OCI-LY1 (cell line): ENCODE measurements around the gene MMS19.

ENCODE experiments used
- H2AFZ ChIP-seq: fragments of 200-600 bp; sonication (generic), shearing (Covaris generic); 2 replicates; pipeline ENCODE4 v1.6.0; 2014; ENCODE audit warnings: antibody characterized with exemption, mild to moderate bottlenecking, low read length
- H3F3A ChIP-seq: fragments of 200-600 bp; sonication (generic), shearing (Covaris generic); 2 replicates; pipeline ENCODE4 v1.6.0; 2014; ENCODE audit warnings: mild to moderate bottlenecking, antibody characterized with exemption, low read length, moderate library complexity; ENCODE audit not compliant: insufficient read depth
- H3K27ac ChIP-seq: fragments of 200-600 bp; sonication (generic); 2 replicates; pipeline ENCODE4 v1.5.1; 2014; ENCODE audit warnings: low read length, mixed run types, mild to moderate bottlenecking, low read depth; ENCODE audit not compliant: poor library complexity, severe bottlenecking
- H3K27me3 ChIP-seq: fragments of 200-600 bp; sonication (generic); 2 replicates; pipeline ENCODE4 v1.6.0; 2014; ENCODE audit warnings: antibody characterized with exemption, mild to moderate bottlenecking, low read length, moderate library complexity; ENCODE audit not compliant: insufficient read depth
- H3K36me3 ChIP-seq: fragments of 200-600 bp; sonication (generic); 2 replicates; pipeline ENCODE4 v1.6.1; 2014; ENCODE audit warnings: mild to moderate bottlenecking, antibody characterized with exemption, low read length, moderate library complexity, mixed read lengths; ENCODE audit not compliant: insufficient read depth
- H3K4me1 ChIP-seq: fragments of 200-600 bp; sonication (generic); 2 replicates; pipeline ENCODE4 v1.5.1; 2014; ENCODE audit warnings: mild to moderate bottlenecking, low read length, moderate library complexity; ENCODE audit not compliant: insufficient read depth, severe bottlenecking
- H3K4me2 ChIP-seq: fragments of 200-600 bp; sonication (generic), shearing (Covaris generic); 2 replicates; pipeline ENCODE4 v1.6.1; 2014; ENCODE audit warnings: low read length
- H3K4me3 ChIP-seq: fragments of 200-600 bp; sonication (generic); 2 replicates; pipeline ENCODE4 v1.5.1; 2014; ENCODE audit warnings: low read length, low read depth, mild to moderate bottlenecking, mixed read lengths; ENCODE audit not compliant: poor library complexity, severe bottlenecking
- H3K79me2 ChIP-seq: fragments of 200-600 bp; shearing (Covaris generic); 2 replicates; pipeline ENCODE4 v1.6.1; 2016; ENCODE audit warnings: mixed run types, low read length, mixed read lengths; ENCODE audit not compliant: insufficient read depth
- H3K9ac ChIP-seq: fragments of 200-600 bp; sonication (generic), shearing (Covaris generic); 2 replicates; pipeline ENCODE4 v1.6.1; 2014; ENCODE audit warnings: mild to moderate bottlenecking, low read length, mixed read lengths
- H3K9me2 ChIP-seq: fragments of 200-600 bp; sonication (generic), shearing (Covaris generic); 2 replicates; pipeline ENCODE4 v1.6.1; 2014; ENCODE audit warnings: low read depth, mild to moderate bottlenecking, low read length, mixed read lengths
- H3K9me3 ChIP-seq: fragments of 200-600 bp; shearing (Covaris generic); 2 replicates; pipeline ENCODE4 v1.6.1; 2014; ENCODE audit warnings: low read length, mixed read lengths
- H4K20me1 ChIP-seq: fragments of 200-600 bp; sonication (generic), shearing (Covaris generic); 2 replicates; pipeline ENCODE4 v1.6.0; 2016; ENCODE audit warnings: mild to moderate bottlenecking, low read length; ENCODE audit not compliant: insufficient read depth
- EZH2 ChIP-seq: fragments of 200-600 bp; sonication (generic), shearing (Covaris generic); IDR thresholded peaks from 2 replicates; pipeline ENCODE4 v1.8.0; 2017; ENCODE audit warnings: borderline replicate concordance, mixed run types, mild to moderate bottlenecking, antibody characterized with exemption, low read length, moderate library complexity, mixed read lengths
- TF ChIP-seq, protein P1 (sequence below): fragments of 200-600 bp; sonication (generic), shearing (Covaris generic); IDR thresholded peaks from 2 replicates; pipeline ENCODE4 v1.5.1; 2017; ENCODE audit warnings: mild to moderate bottlenecking, antibody characterized with exemption, low read length, moderate library complexity, mixed read lengths

MMS19 gene

DNA sequence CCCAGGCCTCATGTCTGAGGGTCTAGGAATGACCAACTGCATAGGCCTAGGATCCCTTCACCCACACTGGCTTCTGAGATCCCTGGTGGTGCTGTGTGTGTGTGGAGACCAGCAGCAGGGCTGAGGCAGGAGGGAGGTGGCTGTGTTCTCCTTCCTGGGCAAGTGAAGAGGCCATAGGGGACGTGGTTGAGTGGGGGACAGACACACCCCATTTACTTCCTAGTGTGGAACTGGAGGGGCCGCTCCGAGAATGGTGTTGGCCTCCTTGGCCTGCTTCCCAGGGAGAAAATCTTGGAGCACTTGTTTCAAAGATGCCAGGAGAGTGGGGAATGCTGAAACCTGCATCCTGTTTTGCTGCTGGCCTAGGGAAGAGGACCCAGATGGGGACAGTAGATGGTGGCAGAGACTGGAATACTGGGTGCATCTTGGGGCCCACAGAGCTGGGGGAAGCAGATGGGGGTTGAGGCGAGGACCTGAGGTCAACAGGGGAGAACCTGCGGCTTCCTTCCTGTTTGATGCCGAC, 19.6 kb upstream of the MMS19 start:
- Histone ChIP-seq H3K36me3 (no peaks in the 10 kb centered on the region), H2AFZ (no peak overlapping the region), H3K27me3 (no peaks in the 10 kb centered on the region), H3K4me3 (no peak overlapping the region), H3F3A (no peaks in the 10 kb centered on the region), H3K9me2 (no peaks in the 10 kb centered on the region), H3K9me3 (no peaks in the 10 kb centered on the region), H3K27ac (no peak overlapping the region), H3K9ac (no peak overlapping the region), H3K4me1 (no peaks in the 10 kb centered on the region), H4K20me1 (no peaks in the 10 kb centered on the region), H3K79me2 (no peaks in the 10 kb centered on the region), H3K4me2 (no peak overlapping the region)
- TF ChIP-seq, protein P1, sequence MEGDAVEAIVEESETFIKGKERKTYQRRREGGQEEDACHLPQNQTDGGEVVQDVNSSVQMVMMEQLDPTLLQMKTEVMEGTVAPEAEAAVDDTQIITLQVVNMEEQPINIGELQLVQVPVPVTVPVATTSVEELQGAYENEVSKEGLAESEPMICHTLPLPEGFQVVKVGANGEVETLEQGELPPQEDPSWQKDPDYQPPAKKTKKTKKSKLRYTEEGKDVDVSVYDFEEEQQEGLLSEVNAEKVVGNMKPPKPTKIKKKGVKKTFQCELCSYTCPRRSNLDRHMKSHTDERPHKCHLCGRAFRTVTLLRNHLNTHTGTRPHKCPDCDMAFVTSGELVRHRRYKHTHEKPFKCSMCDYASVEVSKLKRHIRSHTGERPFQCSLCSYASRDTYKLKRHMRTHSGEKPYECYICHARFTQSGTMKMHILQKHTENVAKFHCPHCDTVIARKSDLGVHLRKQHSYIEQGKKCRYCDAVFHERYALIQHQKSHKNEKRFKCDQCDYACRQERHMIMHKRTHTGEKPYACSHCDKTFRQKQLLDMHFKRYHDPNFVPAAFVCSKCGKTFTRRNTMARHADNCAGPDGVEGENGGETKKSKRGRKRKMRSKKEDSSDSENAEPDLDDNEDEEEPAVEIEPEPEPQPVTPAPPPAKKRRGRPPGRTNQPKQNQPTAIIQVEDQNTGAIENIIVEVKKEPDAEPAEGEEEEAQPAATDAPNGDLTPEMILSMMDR: no peak
- no peak for TF ChIP-seq EZH2

DNA sequence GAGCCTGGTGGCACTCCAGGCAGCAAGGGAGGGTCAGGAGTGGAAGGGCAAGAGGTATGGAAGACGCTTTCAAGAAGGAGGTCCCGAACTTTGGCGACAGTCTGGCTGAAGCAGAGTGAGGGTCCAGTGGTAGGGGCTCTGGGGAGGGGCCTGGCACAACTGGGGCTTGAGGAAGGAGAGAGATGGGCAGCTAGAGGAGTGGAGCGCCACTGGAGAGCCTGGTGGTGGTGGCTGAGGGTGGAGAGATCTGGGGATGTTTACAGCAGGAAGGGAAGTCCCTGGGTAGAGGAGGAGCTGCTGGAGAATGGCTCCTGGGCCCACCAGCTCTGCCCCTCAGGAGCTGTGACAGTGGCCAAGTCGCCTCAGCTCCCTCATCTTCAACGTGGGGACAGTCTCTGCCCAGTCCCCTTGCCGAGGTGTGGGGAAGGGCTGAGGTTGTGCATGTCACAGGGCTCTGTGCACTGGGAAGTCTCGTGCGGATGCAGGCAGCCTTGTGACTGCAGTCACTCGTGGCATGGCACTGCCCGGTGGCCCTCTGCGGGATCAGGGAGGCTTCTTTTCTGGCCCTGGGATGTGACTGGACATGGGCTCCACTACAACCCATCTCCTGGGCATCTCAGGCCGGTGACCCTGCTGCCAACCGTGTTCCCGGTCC, 19.0 kb upstream of the MMS19 start:
- H3K79me2 ChIP-seq: no peaks in the 10 kb centered on the region
- no peaks in the 10 kb centered on the region for H3F3A ChIP-seq
- no peak overlapping the region for H3K27ac ChIP-seq
- no peak overlapping the region for H3K4me2 ChIP-seq
- H2AFZ ChIP-seq: no peak overlapping the region
- H4K20me1 ChIP-seq: no peaks in the 10 kb centered on the region
- H3K4me1 ChIP-seq: no peaks in the 10 kb centered on the region
- no peaks in the 10 kb centered on the region for H3K36me3 ChIP-seq
- TF ChIP-seq, protein P1: no peak
- TF ChIP-seq EZH2: no peak
- no peaks in the 10 kb centered on the region for H3K27me3 ChIP-seq
- no peaks in the 10 kb centered on the region for H3K9me3 ChIP-seq
- no peak overlapping the region for H3K9ac ChIP-seq
- H3K4me3 ChIP-seq: no peak overlapping the region
- H3K9me2 ChIP-seq: no peaks in the 10 kb centered on the region

- Histone ChIP-seq H3K9ac (no peak overlapping the region), H3K4me1 (no peaks in the 10 kb centered on the region), H3K9me3 (no peaks in the 10 kb centered on the region), H4K20me1 (no peaks in the 10 kb centered on the region), H3K27ac (no peak overlapping the region), H3K9me2 (no peaks in the 10 kb centered on the region), H2AFZ (no peak overlapping the region), H3K79me2 (no peaks in the 10 kb centered on the region), H3K4me2 (no peak overlapping the region), H3F3A (no peaks in the 10 kb centered on the region), H3K36me3 (no peaks in the 10 kb centered on the region), H3K4me3 (no peak overlapping the region), H3K27me3 (no peaks in the 10 kb centered on the region)
- no peak for TF ChIP-seq EZH2
- TF ChIP-seq, protein P1: no peak
These were observed 17.2 kb upstream of the MMS19 start for GRCh38 chr10:97515271-97515978.
